ENCODE data around the gene SRD5A1.

- TF ChIP-seq EP300 (IDR thresholded peaks at IDR 0.05) (no peak), CTCF (IDR thresholded peaks at IDR 0.05) (no peak)
Observed at GRCh38 chr5:6642655-6643054, 9.4 kb downstream of the SRD5A1 start.
